ENCODE measurements around the gene PHC2.
"Not testable (repeated sequence)": the region's sequence is repeated elsewhere in the genome, so short reads cannot be mapped to it uniquely, and the experiment has no call there.

The PHC2 gene

GRCh38 chr1:33294071-33295010, 136.6 kb downstream of the PHC2 start:
- H3K9ac ChIP-seq (ENCODE audit: low read depth, low read length), result no peak overlapping the region
- H3K36me3 ChIP-seq (ENCODE audit: insufficient read depth, low read length), result no peaks in the 10 kb centered on the region; the same call in none of the 2 replicates
- H3K4me1 ChIP-seq (ENCODE audit: insufficient read depth, low read length), result 0 out of 2 replicates have a peak, but pooled peaks cover 3% of the 10 kb centered on the region
- no peaks in the 10 kb centered on the region for H3K9me3 ChIP-seq (ENCODE audit: control insufficient read depth, insufficient read depth, low read length)

DNA sequence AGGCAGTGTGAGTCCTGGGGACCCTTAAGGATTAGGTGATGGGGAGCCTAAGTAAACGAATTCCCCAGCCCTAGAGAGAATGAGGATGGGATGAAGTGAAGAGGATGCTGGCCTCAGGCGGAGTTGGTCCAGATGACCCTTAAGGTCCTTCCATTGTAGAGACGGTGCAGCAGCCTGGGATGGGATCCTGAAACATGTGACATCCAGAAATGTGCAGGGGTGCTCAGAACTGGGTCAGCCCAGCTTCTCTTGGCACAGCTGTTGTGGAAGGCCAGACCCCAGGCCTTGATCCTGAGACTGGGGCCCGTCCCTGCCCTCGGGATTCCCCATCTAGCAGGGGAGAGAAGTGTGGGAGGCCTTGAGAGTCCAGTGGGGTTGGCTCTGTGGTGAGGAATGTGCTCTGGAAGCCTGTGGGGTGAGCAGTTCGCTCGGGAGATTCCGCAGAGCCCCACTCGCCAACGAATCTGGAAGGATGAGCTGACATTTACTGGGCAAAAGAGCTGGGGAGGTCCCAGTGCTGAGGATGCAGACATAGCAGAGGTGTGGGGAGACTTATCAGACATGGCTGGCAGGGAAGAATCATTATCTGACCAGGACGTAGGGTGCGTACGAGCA, 138.1 kb downstream of the PHC2 start:
- no peaks in the 10 kb centered on the region for H3K4me1 ChIP-seq (ENCODE audit: insufficient read depth, low read length)
- H3K9ac ChIP-seq (ENCODE audit: low read depth, low read length), result no peak overlapping the region
- H3K9me3 ChIP-seq (ENCODE audit: control insufficient read depth, insufficient read depth, low read length), result no peaks in the 10 kb centered on the region
- H3K36me3 ChIP-seq (ENCODE audit: insufficient read depth, low read length), result no peaks in the 10 kb centered on the region; the same call in 1 of the 2 replicates

- not testable (repeated sequence) for H3K4me1 ChIP-seq (ENCODE audit: insufficient read depth, low read length); H3K9me3 ChIP-seq (ENCODE audit: control insufficient read depth, insufficient read depth, low read length); H3K36me3 ChIP-seq (ENCODE audit: insufficient read depth, low read length); H3K9ac ChIP-seq (ENCODE audit: low read depth, low read length)
Measured at GRCh38 chr1:33290615-33291014, 140.3 kb downstream of the PHC2 start.

DNA sequence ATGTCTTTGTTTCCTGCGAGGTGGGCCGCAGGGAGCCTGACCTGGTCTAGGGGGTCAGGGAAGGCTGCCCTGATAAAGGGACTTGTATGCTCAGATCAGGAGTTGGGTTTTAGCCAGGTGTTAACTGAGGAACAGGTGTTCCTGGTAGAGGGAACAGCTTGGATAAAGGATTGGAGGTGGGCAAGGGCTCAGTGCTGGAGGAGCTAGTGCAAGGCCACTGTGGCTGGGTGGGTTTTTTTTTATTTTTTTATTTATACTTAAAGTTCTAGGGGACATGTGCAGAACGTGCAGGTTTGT, 141.1 kb downstream of the PHC2 start:
- H3K9ac ChIP-seq (ENCODE audit: low read depth, low read length), result no peak overlapping the region
- H3K36me3 ChIP-seq (ENCODE audit: insufficient read depth, low read length), result peaks cover under 1% of the 10 kb centered on the region; the same call in 1 of the 2 replicates
- H3K9me3 ChIP-seq (ENCODE audit: control insufficient read depth, insufficient read depth, low read length), result no peaks in the 10 kb centered on the region
- no peaks in the 10 kb centered on the region for H3K4me1 ChIP-seq (ENCODE audit: insufficient read depth, low read length)

- Histone ChIP-seq H3K9ac (ENCODE audit: low read depth, low read length) (no peak overlapping the region), H3K4me1 (ENCODE audit: insufficient read depth, low read length) (no peaks in the 10 kb centered on the region), H3K9me3 (ENCODE audit: control insufficient read depth, insufficient read depth, low read length) (no peaks in the 10 kb centered on the region), H3K36me3 (ENCODE audit: insufficient read depth, low read length) (peaks cover 2% of the 10 kb centered on the region; the same call in 1 of the 2 replicates)
Measured at GRCh38 chr1:33288976-33289857, 141.7 kb downstream of the PHC2 start.

DNA sequence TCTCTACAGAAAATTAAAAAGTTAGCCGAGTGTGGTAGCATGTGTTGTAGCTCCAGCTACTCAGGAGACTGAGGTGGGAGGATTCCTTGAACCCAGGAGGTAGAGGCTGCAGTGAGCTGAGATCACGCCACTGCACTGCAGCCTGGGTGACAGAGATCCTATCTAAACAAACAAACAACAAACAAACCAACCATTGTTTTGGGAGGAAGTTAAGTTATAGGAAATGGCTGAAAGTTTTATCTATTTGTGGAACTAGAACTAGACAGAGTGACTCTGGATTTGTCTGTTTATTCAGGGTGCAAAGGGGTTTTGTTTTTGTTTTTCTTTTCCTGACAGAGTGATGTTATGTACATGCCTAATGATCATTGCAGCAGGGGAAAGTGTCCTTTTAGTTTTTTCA, 143.6 kb downstream of the PHC2 start:
- Histone ChIP-seq H3K4me1 (ENCODE audit: insufficient read depth, low read length) (no peaks in the 10 kb centered on the region), H3K9ac (ENCODE audit: low read depth, low read length) (no peak overlapping the region), H3K36me3 (ENCODE audit: insufficient read depth, low read length) (peaks cover 2% of the 10 kb centered on the region; the same call in 1 of the 2 replicates), H3K9me3 (ENCODE audit: control insufficient read depth, insufficient read depth, low read length) (no peaks in the 10 kb centered on the region)

DNA sequence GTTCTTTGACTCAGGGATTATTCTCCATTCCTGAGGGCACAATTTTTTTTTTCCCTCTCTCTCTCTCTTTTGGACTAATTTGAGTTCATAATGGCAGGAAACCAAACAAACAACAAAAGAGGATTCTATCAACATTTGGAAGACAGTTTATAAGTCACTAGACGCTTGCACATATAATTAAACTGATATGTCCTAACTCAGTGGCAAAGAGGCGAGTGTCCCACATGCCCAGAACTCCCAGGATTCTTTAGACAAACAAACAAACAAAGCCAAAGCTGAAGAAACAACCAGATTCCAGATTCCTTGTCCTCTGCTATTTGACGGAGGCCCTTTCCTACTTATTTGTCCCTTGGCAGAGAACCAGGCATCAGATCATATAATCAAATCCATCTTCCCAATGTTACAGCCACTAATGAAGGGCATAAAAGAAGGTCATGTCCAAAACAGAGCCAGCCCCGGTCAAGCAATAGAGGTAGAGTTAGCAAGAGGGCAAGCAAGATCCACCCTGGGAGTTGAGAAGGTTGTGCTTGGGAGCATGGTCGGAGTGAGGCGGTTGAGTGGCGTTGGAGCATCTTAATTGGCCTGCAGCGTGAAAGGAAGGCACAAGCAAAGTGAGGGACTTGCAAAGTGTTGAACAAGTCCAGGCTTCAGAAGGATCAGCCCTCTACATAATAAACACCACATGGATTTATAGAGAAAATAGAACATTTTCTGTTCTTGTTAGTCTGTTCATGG, 144.3 kb downstream of the PHC2 start:
- Histone ChIP-seq H3K4me1 (ENCODE audit: insufficient read depth, low read length) (no peaks in the 10 kb centered on the region), H3K36me3 (ENCODE audit: insufficient read depth, low read length) (peaks cover 2% of the 10 kb centered on the region; the same call in 1 of the 2 replicates), H3K9me3 (ENCODE audit: control insufficient read depth, insufficient read depth, low read length) (no peaks in the 10 kb centered on the region), H3K9ac (ENCODE audit: low read depth, low read length) (no peak overlapping the region)

GRCh38 chr1:33284049-33284448, 146.8 kb downstream of the PHC2 start:
- Histone ChIP-seq H3K4me1 (ENCODE audit: insufficient read depth, low read length) (no peaks in the 10 kb centered on the region), H3K9me3 (ENCODE audit: control insufficient read depth, insufficient read depth, low read length) (no peaks in the 10 kb centered on the region), H3K36me3 (ENCODE audit: insufficient read depth, low read length) (peaks cover 2% of the 10 kb centered on the region; the same call in 1 of the 2 replicates), H3K9ac (ENCODE audit: low read depth, low read length) (no peak overlapping the region)

DNA sequence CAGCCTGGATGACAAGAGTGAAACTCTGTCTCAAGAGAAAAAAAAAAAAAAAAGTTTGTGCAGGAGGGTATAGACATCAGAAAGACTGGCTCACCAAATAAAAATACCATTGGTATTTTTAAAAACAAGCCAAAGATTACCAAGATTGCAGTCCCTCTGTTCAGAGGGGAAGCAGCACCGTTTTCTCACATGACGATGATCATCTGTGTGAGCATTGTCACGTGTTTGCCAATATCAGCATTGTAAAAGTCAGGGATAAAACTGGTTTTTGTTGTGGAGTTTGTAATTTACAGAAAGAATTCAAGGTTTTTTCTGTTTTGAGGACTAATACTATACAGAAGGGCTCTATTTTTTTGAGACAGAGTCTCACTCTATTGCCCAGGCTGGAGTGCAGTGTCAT, 148.1 kb downstream of the PHC2 start:
- no peaks in the 10 kb centered on the region for H3K4me1 ChIP-seq (ENCODE audit: insufficient read depth, low read length)
- no peaks in the 10 kb centered on the region for H3K9me3 ChIP-seq (ENCODE audit: control insufficient read depth, insufficient read depth, low read length)
- H3K9ac ChIP-seq (ENCODE audit: low read depth, low read length), result no peak overlapping the region
- H3K36me3 ChIP-seq (ENCODE audit: insufficient read depth, low read length), result peaks cover 2% of the 10 kb centered on the region; the same call in 1 of the 2 replicates

- peaks cover 2% of the 10 kb centered on the region; the same call in 1 of the 2 replicates for H3K36me3 ChIP-seq (ENCODE audit: insufficient read depth, low read length)
- no peaks in the 10 kb centered on the region for H3K9me3 ChIP-seq (ENCODE audit: control insufficient read depth, insufficient read depth, low read length)
- H3K9ac ChIP-seq (ENCODE audit: low read depth, low read length), result no peak overlapping the region
- no peaks in the 10 kb centered on the region for H3K4me1 ChIP-seq (ENCODE audit: insufficient read depth, low read length)
Measured at GRCh38 chr1:33281554-33282303, 149.2 kb downstream of the PHC2 start.

DNA sequence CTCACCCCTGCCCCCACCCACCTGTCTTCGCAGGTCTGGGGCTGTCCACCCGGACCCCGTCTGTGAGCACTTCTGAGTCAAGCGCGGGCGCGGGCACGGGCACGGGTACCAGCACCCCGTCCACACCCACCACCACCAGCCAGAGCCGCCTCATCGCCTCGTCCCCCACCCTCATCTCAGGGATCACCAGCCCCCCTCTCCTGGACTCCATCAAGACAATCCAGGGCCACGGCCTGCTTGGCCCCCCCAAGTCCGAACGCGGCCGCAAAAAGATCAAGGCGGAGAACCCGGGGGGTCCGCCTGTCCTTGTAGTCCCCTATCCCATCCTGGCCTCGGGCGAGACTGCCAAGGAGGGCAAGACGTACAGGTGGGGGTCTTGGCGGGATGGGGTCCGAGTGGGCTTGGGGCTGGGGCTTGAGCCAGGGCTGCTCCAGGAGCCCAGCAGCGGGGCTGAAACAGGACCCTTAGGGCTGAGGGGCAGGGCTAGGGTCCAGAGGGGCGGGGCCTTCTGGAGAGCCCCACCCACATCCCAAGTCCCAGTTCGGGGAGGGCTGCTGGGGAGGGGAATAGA, 150.7 kb downstream of the PHC2 start:
- Histone ChIP-seq H3K4me1 (ENCODE audit: insufficient read depth, low read length) (no peaks in the 10 kb centered on the region), H3K36me3 (ENCODE audit: insufficient read depth, low read length) (peaks cover 2% of the 10 kb centered on the region; the same call in 1 of the 2 replicates), H3K9me3 (ENCODE audit: control insufficient read depth, insufficient read depth, low read length) (no peaks in the 10 kb centered on the region), H3K9ac (ENCODE audit: low read depth, low read length) (no peak overlapping the region)

DNA sequence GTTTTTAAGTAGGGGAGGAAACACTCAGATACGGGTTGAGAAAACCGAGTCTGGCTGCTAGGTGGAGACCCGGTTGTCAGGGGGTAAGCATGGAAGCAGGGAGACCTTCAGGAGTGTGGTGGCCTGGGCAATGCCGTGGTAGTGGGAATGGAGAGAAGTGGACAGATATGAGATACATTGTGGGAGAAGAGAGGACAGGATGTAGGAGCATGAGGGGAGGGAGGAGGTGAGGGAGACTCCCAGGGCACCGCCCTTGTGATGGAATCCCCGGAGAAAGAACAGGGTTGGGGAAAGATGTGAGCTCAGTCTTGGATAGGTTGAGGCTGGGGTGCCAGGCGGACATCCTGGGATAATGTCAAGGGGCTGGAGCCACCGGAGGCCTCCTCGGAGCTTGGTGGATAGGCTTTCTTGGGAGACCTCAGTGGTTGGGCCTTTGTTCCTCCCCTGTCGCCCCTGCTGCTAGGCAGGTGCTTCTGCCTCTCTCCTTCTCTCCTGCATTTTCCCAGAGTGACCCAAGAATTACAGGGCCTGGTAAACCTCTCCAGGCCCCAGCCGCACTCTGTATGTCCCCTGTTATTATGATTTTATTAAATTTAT, 153.3 kb downstream of the PHC2 start:
- no peaks in the 10 kb centered on the region for H3K36me3 ChIP-seq (ENCODE audit: insufficient read depth, low read length)
- peaks cover 8% of the 10 kb centered on the region for H3K4me1 ChIP-seq (ENCODE audit: insufficient read depth, low read length)
- no peak overlapping the region for H3K9ac ChIP-seq (ENCODE audit: low read depth, low read length)
- no peaks in the 10 kb centered on the region for H3K9me3 ChIP-seq (ENCODE audit: control insufficient read depth, insufficient read depth, low read length)
